ENCODE data around the gene DHFR.

- TF ChIP-seq POLR2A (IDR thresholded peaks at IDR 0.05), result no peak
- no peak for TF ChIP-seq CTCF (IDR thresholded peaks at IDR 0.05)
- TF ChIP-seq POLR2AphosphoS5 (IDR thresholded peaks at IDR 0.05), result no peak
Observed at GRCh38 chr5:80665057-80665456, 10.3 kb upstream of the DHFR start.

Measured in breast epithelium (tissue), 3 donors.